Measurements from ENCODE around the gene SLC9A9. TPM values are rescaled to one million over a fixed set of nuclear protein-coding genes. Genes with fewer than 3 reads are reported as not detected.

Gene SLC9A9
- total and polyA plus RNA-seq, 2 donors (not counting 1 experiment from before 2014, with no cell fraction given), result 14.3 to 74.0 TPM

DNA sequence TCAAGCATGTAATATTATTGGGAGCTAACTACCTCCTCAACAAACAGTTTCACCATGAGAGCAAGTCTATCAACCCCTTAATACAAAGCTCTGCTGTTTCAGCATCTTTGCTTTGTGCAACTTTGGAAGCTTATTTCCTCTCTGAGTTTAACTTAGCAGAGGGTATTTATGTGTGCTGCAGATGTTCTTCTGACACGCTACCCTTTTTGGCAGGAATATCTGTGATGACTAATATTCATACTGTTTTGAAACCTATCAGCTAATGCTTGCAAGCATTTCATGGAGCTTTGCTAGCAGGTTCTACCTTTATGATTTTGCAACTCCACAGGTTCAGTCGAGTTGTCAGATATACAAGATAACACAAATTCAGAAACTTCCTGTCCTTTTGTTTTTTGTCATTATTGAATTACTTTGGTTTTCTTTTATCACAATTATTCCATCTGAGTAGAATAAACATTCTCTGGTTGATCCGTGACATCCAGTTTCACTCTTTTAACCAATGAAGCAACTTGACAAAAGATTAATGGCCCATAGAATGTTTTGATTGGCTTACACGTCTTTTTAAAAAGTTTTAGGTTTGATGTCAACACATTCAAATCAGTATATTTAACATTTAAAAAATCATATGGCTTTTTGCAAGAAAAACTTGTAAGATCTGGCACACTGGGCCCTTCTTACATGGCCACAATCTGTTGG is 1.7 kb upstream of the SLC9A9 start:
- Histone ChIP-seq H3K4me3 (replicated peaks in 1 of 4; ENCODE audit: control extremely low read depth in 1 of 4, insufficient read depth in 1 of 4, low read depth in 3 of 4, low read length in 4 of 4) (peak overlapping the region in 3 of 4 experiments; percentile 20 to 32 (median 22)), H3K27me3 (ENCODE audit: control insufficient read depth, insufficient read depth, low read length) (no peaks in the 10 kb centered on the region), H3K27ac (ENCODE audit: insufficient read depth, low read length) (no peak overlapping the region), H4K20me1 (ENCODE audit: control insufficient read depth, extremely low read depth, insufficient read depth, low read length) (no peaks in the 10 kb centered on the region), H3K36me3 (ENCODE audit: control insufficient read depth, insufficient read depth, low read length) (no peaks in the 10 kb centered on the region), H3K4me1 (ENCODE audit: control insufficient read depth, extremely low read depth, insufficient read depth, low read length) (peaks cover 19% of the 10 kb centered on the region), H3K9ac (ENCODE audit: insufficient read depth, low read length) (no peak overlapping the region), H3K79me2 (ENCODE audit: control insufficient read depth, insufficient read depth, low read length) (peaks cover 3% of the 10 kb centered on the region), H3K4me2 (ENCODE audit: extremely low read depth, insufficient read depth, low read length) (peak overlapping the region; percentile 83), H2AFZ (ENCODE audit: low read length) (no peak overlapping the region), H3K9me3 (ENCODE audit: control insufficient read depth, insufficient read depth, low read depth, low read length) (no peaks in the 10 kb centered on the region)
- DNase-seq (ENCODE audit: low read depth in 2 of 2), result peak; percentile 83 to 97
- no peak for TF ChIP-seq EZH2 (IDR thresholded peaks at IDR 0.05; ENCODE audit: low read length, missing control alignments)
- TF ChIP-seq, protein P1, sequence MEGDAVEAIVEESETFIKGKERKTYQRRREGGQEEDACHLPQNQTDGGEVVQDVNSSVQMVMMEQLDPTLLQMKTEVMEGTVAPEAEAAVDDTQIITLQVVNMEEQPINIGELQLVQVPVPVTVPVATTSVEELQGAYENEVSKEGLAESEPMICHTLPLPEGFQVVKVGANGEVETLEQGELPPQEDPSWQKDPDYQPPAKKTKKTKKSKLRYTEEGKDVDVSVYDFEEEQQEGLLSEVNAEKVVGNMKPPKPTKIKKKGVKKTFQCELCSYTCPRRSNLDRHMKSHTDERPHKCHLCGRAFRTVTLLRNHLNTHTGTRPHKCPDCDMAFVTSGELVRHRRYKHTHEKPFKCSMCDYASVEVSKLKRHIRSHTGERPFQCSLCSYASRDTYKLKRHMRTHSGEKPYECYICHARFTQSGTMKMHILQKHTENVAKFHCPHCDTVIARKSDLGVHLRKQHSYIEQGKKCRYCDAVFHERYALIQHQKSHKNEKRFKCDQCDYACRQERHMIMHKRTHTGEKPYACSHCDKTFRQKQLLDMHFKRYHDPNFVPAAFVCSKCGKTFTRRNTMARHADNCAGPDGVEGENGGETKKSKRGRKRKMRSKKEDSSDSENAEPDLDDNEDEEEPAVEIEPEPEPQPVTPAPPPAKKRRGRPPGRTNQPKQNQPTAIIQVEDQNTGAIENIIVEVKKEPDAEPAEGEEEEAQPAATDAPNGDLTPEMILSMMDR (conservative IDR thresholded peaks at IDR 0.05 in 1 of 2, IDR thresholded peaks at IDR 0.05 in 1 of 2; ENCODE audit: low read depth in 1 of 2, low read length in 2 of 2), result no peak

DNA sequence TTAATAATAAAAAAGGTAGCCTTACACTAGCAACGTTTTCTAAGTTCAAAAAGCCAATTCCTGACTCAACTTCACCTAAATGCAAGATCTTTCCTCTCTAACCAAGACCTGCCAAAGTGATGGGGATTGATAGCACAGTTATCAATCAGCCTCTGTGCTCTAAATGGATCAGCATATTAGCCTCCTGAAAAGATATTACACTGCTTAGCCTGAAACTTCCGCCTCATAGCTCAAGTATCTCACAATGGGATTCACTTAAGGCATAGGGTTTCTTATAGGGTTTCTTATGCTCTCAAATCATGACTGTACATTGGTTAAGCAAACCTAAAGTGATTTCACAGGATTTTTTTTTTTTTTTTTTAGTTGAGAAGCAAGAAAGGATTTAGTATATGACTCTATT is 436 bp upstream of the SLC9A9 start:
- Histone ChIP-seq H3K79me2 (ENCODE audit: control insufficient read depth, insufficient read depth, low read length) (peaks cover 3% of the 10 kb centered on the region), H3K4me1 (ENCODE audit: control insufficient read depth, extremely low read depth, insufficient read depth, low read length) (peaks cover 19% of the 10 kb centered on the region), H3K4me3 (replicated peaks in 1 of 4; ENCODE audit: control extremely low read depth in 1 of 4, insufficient read depth in 1 of 4, low read depth in 3 of 4, low read length in 4 of 4) (peak overlapping the region in 3 of 4 experiments; percentile 63 to 96 (median 86)), H3K27ac (ENCODE audit: insufficient read depth, low read length) (peak overlapping the region; percentile 27), H4K20me1 (ENCODE audit: control insufficient read depth, extremely low read depth, insufficient read depth, low read length) (no peaks in the 10 kb centered on the region), H2AFZ (ENCODE audit: low read length) (no peak overlapping the region), H3K9me3 (ENCODE audit: control insufficient read depth, insufficient read depth, low read depth, low read length) (no peaks in the 10 kb centered on the region), H3K4me2 (ENCODE audit: extremely low read depth, insufficient read depth, low read length) (peak overlapping the region; percentile 64), H3K9ac (ENCODE audit: insufficient read depth, low read length) (no peak overlapping the region), H3K36me3 (ENCODE audit: control insufficient read depth, insufficient read depth, low read length) (no peaks in the 10 kb centered on the region), H3K27me3 (ENCODE audit: control insufficient read depth, insufficient read depth, low read length) (no peaks in the 10 kb centered on the region)
- no peak for DNase-seq (ENCODE audit: low read depth in 2 of 2)
- TF ChIP-seq, protein P1 (conservative IDR thresholded peaks at IDR 0.05 in 1 of 2, IDR thresholded peaks at IDR 0.05 in 1 of 2; ENCODE audit: low read depth in 1 of 2, low read length in 2 of 2), result no peak

DNA sequence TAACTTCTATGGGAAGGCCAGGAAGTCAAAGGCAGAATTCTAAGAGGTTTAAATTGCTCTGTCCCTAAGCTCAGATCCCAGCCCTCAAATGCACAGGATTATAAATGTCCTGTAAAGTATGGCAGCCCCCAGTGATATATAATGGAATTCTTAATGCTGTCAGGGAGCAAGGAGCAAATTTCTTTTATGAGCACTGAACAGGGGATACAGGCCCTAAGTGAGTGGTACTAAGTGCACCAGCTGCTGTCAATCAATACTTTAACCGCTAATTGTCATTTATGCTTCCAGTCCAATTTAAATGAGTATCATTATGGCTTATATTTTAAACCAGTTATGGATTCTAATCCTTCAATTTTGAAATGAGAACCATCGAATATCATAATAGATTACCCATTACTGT is 4.7 kb downstream of the SLC9A9 start:
- Histone ChIP-seq H3K79me2 (ENCODE audit: control insufficient read depth, insufficient read depth, low read length) (peaks cover 3% of the 10 kb centered on the region), H3K36me3 (ENCODE audit: control insufficient read depth, insufficient read depth, low read length) (no peaks in the 10 kb centered on the region), H3K4me3 (replicated peaks in 1 of 4; ENCODE audit: control extremely low read depth in 1 of 4, insufficient read depth in 1 of 4, low read depth in 3 of 4, low read length in 4 of 4) (no peak overlapping the region), H3K27me3 (ENCODE audit: control insufficient read depth, insufficient read depth, low read length) (no peaks in the 10 kb centered on the region), H2AFZ (ENCODE audit: low read length) (no peak overlapping the region), H3K4me1 (ENCODE audit: control insufficient read depth, extremely low read depth, insufficient read depth, low read length) (peaks cover under 1% of the 10 kb centered on the region), H4K20me1 (ENCODE audit: control insufficient read depth, extremely low read depth, insufficient read depth, low read length) (no peaks in the 10 kb centered on the region), H3K9ac (ENCODE audit: insufficient read depth, low read length) (no peak overlapping the region), H3K27ac (ENCODE audit: insufficient read depth, low read length) (no peak overlapping the region), H3K9me3 (ENCODE audit: control insufficient read depth, insufficient read depth, low read depth, low read length) (no peaks in the 10 kb centered on the region), H3K4me2 (ENCODE audit: extremely low read depth, insufficient read depth, low read length) (no peak overlapping the region)
- DNase-seq (ENCODE audit: low read depth in 2 of 2), result no peak
- no peak for TF ChIP-seq EZH2 (IDR thresholded peaks at IDR 0.05; ENCODE audit: low read length, missing control alignments)
- TF ChIP-seq, protein P1 (conservative IDR thresholded peaks at IDR 0.05 in 1 of 2, IDR thresholded peaks at IDR 0.05 in 1 of 2; ENCODE audit: low read depth in 1 of 2, low read length in 2 of 2), result no peak

Data from fibroblast of lung (primary cell).